Sigmoid colon (tissue), 7 donors: ENCODE measurements around the gene ZNF181. TPM values are rescaled to one million over a fixed set of nuclear protein-coding genes. Genes with fewer than 3 reads are reported as not detected.
A peak's percentile ranks its signal among the peaks of the same experiment; 100 is the strongest.

ENCODE experiments used
- DNase-seq: peaks from one replicate; pipeline ENCODE4 v3.0.0-alpha.2; 2019
- H3K27ac ChIP-seq, 4 donors: fragments of 200-600 bp; sonication (generic); one replicate each; pipeline ENCODE4 v1.5.1; 2016 to 2019; ENCODE audit warnings: mild to moderate bottlenecking in 1 of 4
- H3K27me3 ChIP-seq, 3 donors: fragments of 200-600 bp; sonication (generic); one replicate each; pipeline ENCODE4 v1.5.1; 2019; ENCODE audit warnings: mild to moderate bottlenecking in 1 of 3
- H3K36me3 ChIP-seq, 4 donors: fragments of 200-600 bp; sonication (generic); one replicate each; pipeline ENCODE4 v1.5.1; 2016 to 2019
- H3K4me1 ChIP-seq, 4 donors: fragments of 200-600 bp; sonication (generic); one replicate each; pipeline ENCODE4 v1.5.1; 2017 to 2019
- H3K4me3 ChIP-seq, 4 donors: fragments of 200-600 bp; sonication (generic); one replicate each; pipeline ENCODE4 v1.5.1; 2017 to 2019; ENCODE audit warnings: mild to moderate bottlenecking in 2 of 4, moderate library complexity in 1 of 4
- H3K9me3 ChIP-seq, 4 donors: fragments of 200-600 bp in 3 of 4; sonication (generic) in 3 of 4; one replicate each; pipeline versions ENCODE4 v1.5.1 to v1.6.1; 2013 to 2019
- CTCF ChIP-seq, 4 experiments: fragments of 450-650 bp in 3 of 4; fragments of 200-600 bp in 1 of 4; IDR thresholded peaks; one replicate each; pipeline ENCODE4 v1.5.1; 2016 to 2019; ENCODE audit warnings: antibody characterized with exemption in 4 of 4, mild to moderate bottlenecking in 3 of 4, moderate library complexity in 2 of 4
- EP300 ChIP-seq, 4 donors: sonication (generic); formaldehyde crosslinking; IDR thresholded peaks; one replicate each; pipeline ENCODE4 v1.6.1; 2017; ENCODE audit warnings: antibody characterized with exemption in 4 of 4
- POLR2A ChIP-seq, 2 donors: fragments of 450-650 bp; IDR thresholded peaks; one replicate each; pipeline ENCODE4 v1.6.1; 2016; ENCODE audit warnings: antibody characterized with exemption in 2 of 2, mild to moderate bottlenecking in 2 of 2, moderate library complexity in 2 of 2
- POLR2AphosphoS5 ChIP-seq, 4 donors: sonication (generic); formaldehyde crosslinking; IDR thresholded peaks; one replicate each; pipeline ENCODE4 v1.6.1; 2017; ENCODE audit warnings: antibody characterized with exemption in 4 of 4
- WGBS, 2 donors: extraction: QIAGEN DNeasy Blood & Tissue Kit; methylation state at CpG; one replicate each; pipeline ENCODE4 v1.1.7; 2013; 5-methylcytosine and 5-hydroxymethylcytosine counted together
- intact Hi-C: fragments of 100-400 bp; cut with DNase I; formaldehyde crosslinking; loops from one replicate; pipeline ENCODE4 v1.15.1; 2023
- polyA plus RNA-seq, 3 donors: library from polyadenylated mRNA; stranded (reverse); fragments of 200-250 nt; gene quantifications; one replicate each; pipeline ENCODE4 v1.2.3, GENCODE V29; 2013
- total RNA-seq, 4 donors: library from RNA; depleted of rRNA; stranded (reverse); fragments of >200 nt; gene quantifications; one replicate each; pipeline ENCODE4 v1.1.0, GENCODE V29; 2016
- donor health status: healthy with polysubstance abuse.
- donor health status: Bipolar disorder and iron deficiency.
- donor health status: healthy.

ZNF181 gene
- total and polyA plus RNA-seq, 7 donors, result 4.4 to 52.3 (median 26.6) TPM

GRCh38 chr19:34731019-34731829, 2.8 kb upstream of the ZNF181 start:
- no peak for DNase-seq
- Histone ChIP-seq H3K4me3 (no peak overlapping the region), H3K27me3 (no peaks in the 10 kb centered on the region), H3K36me3 (peaks cover 0 to 10% (median 5%) of the 10 kb centered on the region in 4 donors), H3K4me1 (peaks cover 0 to 28% (median 24%) of the 10 kb centered on the region in 4 donors), H3K27ac (no peak overlapping the region), H3K9me3 (no peaks in the 10 kb centered on the region)
- 89% methylated on average over 11 of the region's 11 CpGs for WGBS, 2 donors
- intact Hi-C loops, result no loop called here
- TF ChIP-seq EP300 (IDR thresholded peaks at IDR 0.05), result no peak
- TF ChIP-seq POLR2A (IDR thresholded peaks at IDR 0.05), result no peak
- no peak for TF ChIP-seq CTCF (IDR thresholded peaks at IDR 0.05)
- no peak for TF ChIP-seq POLR2AphosphoS5 (IDR thresholded peaks at IDR 0.05)

- whole genome bisulfite sequencing, 2 donors, result 79 to 97% methylated on average over 7 of the region's 7 CpGs
- DNase-seq, result no peak
- intact Hi-C loops, result no loop called here
- TF ChIP-seq POLR2A (IDR thresholded peaks at IDR 0.05), result no peak
- no peak for TF ChIP-seq EP300 (IDR thresholded peaks at IDR 0.05)
- TF ChIP-seq CTCF (IDR thresholded peaks at IDR 0.05), result no peak
- no peak for TF ChIP-seq POLR2AphosphoS5 (IDR thresholded peaks at IDR 0.05)
- Histone ChIP-seq H3K27me3 (no peaks in the 10 kb centered on the region), H3K36me3 (peaks cover 0 to 18% (median 8%) of the 10 kb centered on the region in 4 donors), H3K4me3 (no peak overlapping the region), H3K9me3 (peaks cover 0 to 2% (median 0%) of the 10 kb centered on the region in 4 donors), H3K4me1 (peaks cover 0 to 30% (median 26%) of the 10 kb centered on the region in 4 donors), H3K27ac (no peak overlapping the region)
These were observed 2.1 kb upstream of the ZNF181 start for GRCh38 chr19:34731964-34732363.

GRCh38 chr19:34732612-34733211, 1.3 kb upstream of the ZNF181 start:
- 32 to 33% methylated on average over 15 of the region's 15 CpGs for WGBS, 2 donors
- peak overlapping the region; percentile 68 to 90 (median 77) for H3K4me3 ChIP-seq
- no peak for DNase-seq
- peaks cover 0 to 4% (median under 1%) of the 10 kb centered on the region in 4 donors for H3K9me3 ChIP-seq
- peaks cover 0 to 30% (median 26%) of the 10 kb centered on the region in 4 donors for H3K4me1 ChIP-seq
- H3K27me3 ChIP-seq, result no peaks in the 10 kb centered on the region
- H3K36me3 ChIP-seq, result peaks cover 0 to 25% (median 10%) of the 10 kb centered on the region in 4 donors
- intact Hi-C loops, result loop anchor here (1.0 kb wide), 1 partner anchor 55 kb away; the partner anchor contains the start of genes SCGB2B2 and ZNF302
- TF ChIP-seq CTCF (IDR thresholded peaks at IDR 0.05), result no peak
- no peak for TF ChIP-seq EP300 (IDR thresholded peaks at IDR 0.05)
- TF ChIP-seq POLR2A (IDR thresholded peaks at IDR 0.05), result no peak
- no peak for TF ChIP-seq POLR2AphosphoS5 (IDR thresholded peaks at IDR 0.05)
- peak overlapping the region; percentile 93 to 99 (median 96) for H3K27ac ChIP-seq

GRCh38 chr19:34733266-34733745, 737 bp upstream of the ZNF181 start:
- intact Hi-C loops, result loop anchor here (1.0 kb wide), 1 partner anchor 56 kb away; the partner anchor contains the start of genes SCGB2B2 and ZNF302
- peak in 1 of 4 donors; percentile 32 for TF ChIP-seq EP300 (IDR thresholded peaks at IDR 0.05)
- no peak for TF ChIP-seq POLR2AphosphoS5 (IDR thresholded peaks at IDR 0.05)
- H3K9me3 ChIP-seq, result peaks cover 0 to 8% (median 3%) of the 10 kb centered on the region in 4 donors
- peak overlapping the region; percentile 93 to 99 (median 96) for H3K27ac ChIP-seq
- WGBS, 2 donors, result 1 to 2% methylated on average over 13 of the region's 13 CpGs
- DNase-seq, result peak; percentile 75
- peaks cover 0 to 31% (median 14%) of the 10 kb centered on the region in 4 donors for H3K36me3 ChIP-seq
- H3K4me1 ChIP-seq, result peaks cover 0 to 30% (median 26%) of the 10 kb centered on the region in 4 donors
- no peaks in the 10 kb centered on the region for H3K27me3 ChIP-seq
- H3K4me3 ChIP-seq, result peak overlapping the region; percentile 68 to 90 (median 77)
